ENCODE data around the gene DDHD1. TPM values are rescaled to one million over a fixed set of nuclear protein-coding genes. Genes with fewer than 3 reads are reported as not detected.

Gene DDHD1
- polyA plus RNA-seq, 1 donor (not counting 4 experiments of a cell fraction or from before 2014, with no cell fraction given), result 10.4 TPM

- H3K36me3 ChIP-seq (ENCODE audit: control insufficient read depth in 2 of 2, extremely low read depth in 1 of 2, insufficient read depth in 2 of 2, low read length in 2 of 2), result peaks cover 0 to 2% of the 10 kb centered on the region in 2 experiments
- FAIRE-seq, result no peak
- H3K9me3 ChIP-seq (ENCODE audit: control insufficient read depth, low read depth, low read length), result no peaks in the 10 kb centered on the region
- no peaks in the 10 kb centered on the region for H3K79me2 ChIP-seq (ENCODE audit: control insufficient read depth, insufficient read depth, low read length)
- no peaks in the 10 kb centered on the region for H4K20me1 ChIP-seq (ENCODE audit: control insufficient read depth, extremely low read depth, insufficient read depth, low read length)
- no peak overlapping the region for H3K27ac ChIP-seq (ENCODE audit: control insufficient read depth, insufficient read depth, low read length)
- H3K27me3 ChIP-seq (ENCODE audit: control insufficient read depth, extremely low read depth, insufficient read depth, low read length), result no peaks in the 10 kb centered on the region
- H3K4me3 ChIP-seq (ENCODE audit: control insufficient read depth in 2 of 3, extremely low read depth in 1 of 3, insufficient read depth in 2 of 3, low read depth in 1 of 3, low read length in 3 of 3), result no peak overlapping the region
- dilution Hi-C loops (cut with MboI; ENCODE audit: extremely low pct_ligation_motif_present, low sequenced_read_pairs), result no loop called here
- H3K9me1 ChIP-seq (ENCODE audit: control insufficient read depth, extremely low read depth, insufficient read depth, low read length), result no peaks in the 10 kb centered on the region
- no peak for TF ChIP-seq EZH2 (IDR thresholded peaks at IDR 0.05; ENCODE audit: low read length)
- no peak for TF ChIP-seq CTCF (optimal IDR thresholded peaks at IDR 0.05 in 1 of 3, IDR thresholded peaks at IDR 0.05 in 1 of 3, conservative IDR thresholded peaks at IDR 0.05 in 1 of 3; ENCODE audit: extremely low read depth in 1 of 3, insufficient read depth in 2 of 3, low read length in 3 of 3)
- no peak overlapping the region for H3K9ac ChIP-seq (ENCODE audit: control insufficient read depth, extremely low read depth, insufficient read depth, low read length)
- no peaks in the 10 kb centered on the region for H3K4me1 ChIP-seq (ENCODE audit: control insufficient read depth, extremely low read depth, insufficient read depth, low read length)
- H2AFZ ChIP-seq (ENCODE audit: control insufficient read depth, low read length), result no peak overlapping the region
- H3K4me2 ChIP-seq (ENCODE audit: control insufficient read depth, extremely low read depth, insufficient read depth, low read depth, low read length), result no peak overlapping the region
- no peak for DNase-seq (ENCODE audit: low read depth, low spot score)
These were observed 110.0 kb downstream of the DDHD1 start for GRCh38 chr14:53043027-53043581.

GRCh38 chr14:53042480-53042879 is 110.6 kb downstream of the DDHD1 start:
- H3K4me3 ChIP-seq (ENCODE audit: control insufficient read depth in 2 of 3, extremely low read depth in 1 of 3, insufficient read depth in 2 of 3, low read depth in 1 of 3, low read length in 3 of 3), result no peak overlapping the region
- H3K4me1 ChIP-seq (ENCODE audit: control insufficient read depth, extremely low read depth, insufficient read depth, low read length), result no peaks in the 10 kb centered on the region
- TF ChIP-seq CTCF (optimal IDR thresholded peaks at IDR 0.05 in 1 of 3, IDR thresholded peaks at IDR 0.05 in 1 of 3, conservative IDR thresholded peaks at IDR 0.05 in 1 of 3; ENCODE audit: extremely low read depth in 1 of 3, insufficient read depth in 2 of 3, low read length in 3 of 3) (no peak), EZH2 (IDR thresholded peaks at IDR 0.05; ENCODE audit: low read length) (no peak)
- no peak overlapping the region for H3K27ac ChIP-seq (ENCODE audit: control insufficient read depth, insufficient read depth, low read length)
- dilution Hi-C loops (cut with MboI; ENCODE audit: extremely low pct_ligation_motif_present, low sequenced_read_pairs), result no loop called here
- H3K9me1 ChIP-seq (ENCODE audit: control insufficient read depth, extremely low read depth, insufficient read depth, low read length), result no peaks in the 10 kb centered on the region
- H3K9me3 ChIP-seq (ENCODE audit: control insufficient read depth, low read depth, low read length), result no peaks in the 10 kb centered on the region
- FAIRE-seq (no peak), DNase-seq (ENCODE audit: low read depth, low spot score) (no peak)
- no peak overlapping the region for H3K4me2 ChIP-seq (ENCODE audit: control insufficient read depth, extremely low read depth, insufficient read depth, low read depth, low read length)
- H3K36me3 ChIP-seq (ENCODE audit: control insufficient read depth in 2 of 2, extremely low read depth in 1 of 2, insufficient read depth in 2 of 2, low read length in 2 of 2), result peaks cover 0 to 2% of the 10 kb centered on the region in 2 experiments
- no peaks in the 10 kb centered on the region for H3K79me2 ChIP-seq (ENCODE audit: control insufficient read depth, insufficient read depth, low read length)
- no peak overlapping the region for H3K9ac ChIP-seq (ENCODE audit: control insufficient read depth, extremely low read depth, insufficient read depth, low read length)
- no peaks in the 10 kb centered on the region for H4K20me1 ChIP-seq (ENCODE audit: control insufficient read depth, extremely low read depth, insufficient read depth, low read length)
- H3K27me3 ChIP-seq (ENCODE audit: control insufficient read depth, extremely low read depth, insufficient read depth, low read length), result no peaks in the 10 kb centered on the region
- no peak overlapping the region for H2AFZ ChIP-seq (ENCODE audit: control insufficient read depth, low read length)
